C4-2B (cell line): ENCODE results near the gene ASIC2.

Experiments used
- ZFX ChIP-seq: fragments of 450-650 bp; IDR thresholded peaks from 2 replicates; pipeline ENCODE4 v1.6.1; 2017
- TF ChIP-seq, protein P1 (sequence below): fragments of 450-650 bp; conservative IDR thresholded peaks from 2 replicates; pipeline ENCODE4 v1.5.1; 2017; ENCODE audit warnings: mild to moderate bottlenecking

DNA sequence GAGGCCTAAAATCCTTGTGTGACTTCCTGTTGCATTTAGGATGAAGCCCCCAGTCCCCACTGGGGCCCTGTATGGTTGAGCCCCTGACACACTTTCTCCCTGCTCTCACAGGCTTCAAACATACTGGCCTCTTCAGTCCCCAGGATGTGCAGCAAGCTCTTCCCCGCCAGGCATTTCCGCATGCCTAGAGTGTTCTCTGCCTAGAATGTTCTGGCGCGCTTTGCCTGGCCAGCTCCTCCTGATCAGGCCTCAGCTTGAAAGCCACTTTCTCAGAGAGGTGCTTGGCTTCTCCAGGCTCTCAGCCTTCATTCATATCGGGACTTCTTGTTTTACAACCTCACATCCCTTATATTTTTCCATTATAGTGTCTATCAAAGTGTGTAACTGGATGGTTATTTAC is 177.7 kb downstream of the ASIC2 start:
- TF ChIP-seq, protein P1, sequence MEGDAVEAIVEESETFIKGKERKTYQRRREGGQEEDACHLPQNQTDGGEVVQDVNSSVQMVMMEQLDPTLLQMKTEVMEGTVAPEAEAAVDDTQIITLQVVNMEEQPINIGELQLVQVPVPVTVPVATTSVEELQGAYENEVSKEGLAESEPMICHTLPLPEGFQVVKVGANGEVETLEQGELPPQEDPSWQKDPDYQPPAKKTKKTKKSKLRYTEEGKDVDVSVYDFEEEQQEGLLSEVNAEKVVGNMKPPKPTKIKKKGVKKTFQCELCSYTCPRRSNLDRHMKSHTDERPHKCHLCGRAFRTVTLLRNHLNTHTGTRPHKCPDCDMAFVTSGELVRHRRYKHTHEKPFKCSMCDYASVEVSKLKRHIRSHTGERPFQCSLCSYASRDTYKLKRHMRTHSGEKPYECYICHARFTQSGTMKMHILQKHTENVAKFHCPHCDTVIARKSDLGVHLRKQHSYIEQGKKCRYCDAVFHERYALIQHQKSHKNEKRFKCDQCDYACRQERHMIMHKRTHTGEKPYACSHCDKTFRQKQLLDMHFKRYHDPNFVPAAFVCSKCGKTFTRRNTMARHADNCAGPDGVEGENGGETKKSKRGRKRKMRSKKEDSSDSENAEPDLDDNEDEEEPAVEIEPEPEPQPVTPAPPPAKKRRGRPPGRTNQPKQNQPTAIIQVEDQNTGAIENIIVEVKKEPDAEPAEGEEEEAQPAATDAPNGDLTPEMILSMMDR, result no peak
- no peak for TF ChIP-seq ZFX
